Measurements from ENCODE around the gene ASS1.

The ASS1 gene

DNA sequence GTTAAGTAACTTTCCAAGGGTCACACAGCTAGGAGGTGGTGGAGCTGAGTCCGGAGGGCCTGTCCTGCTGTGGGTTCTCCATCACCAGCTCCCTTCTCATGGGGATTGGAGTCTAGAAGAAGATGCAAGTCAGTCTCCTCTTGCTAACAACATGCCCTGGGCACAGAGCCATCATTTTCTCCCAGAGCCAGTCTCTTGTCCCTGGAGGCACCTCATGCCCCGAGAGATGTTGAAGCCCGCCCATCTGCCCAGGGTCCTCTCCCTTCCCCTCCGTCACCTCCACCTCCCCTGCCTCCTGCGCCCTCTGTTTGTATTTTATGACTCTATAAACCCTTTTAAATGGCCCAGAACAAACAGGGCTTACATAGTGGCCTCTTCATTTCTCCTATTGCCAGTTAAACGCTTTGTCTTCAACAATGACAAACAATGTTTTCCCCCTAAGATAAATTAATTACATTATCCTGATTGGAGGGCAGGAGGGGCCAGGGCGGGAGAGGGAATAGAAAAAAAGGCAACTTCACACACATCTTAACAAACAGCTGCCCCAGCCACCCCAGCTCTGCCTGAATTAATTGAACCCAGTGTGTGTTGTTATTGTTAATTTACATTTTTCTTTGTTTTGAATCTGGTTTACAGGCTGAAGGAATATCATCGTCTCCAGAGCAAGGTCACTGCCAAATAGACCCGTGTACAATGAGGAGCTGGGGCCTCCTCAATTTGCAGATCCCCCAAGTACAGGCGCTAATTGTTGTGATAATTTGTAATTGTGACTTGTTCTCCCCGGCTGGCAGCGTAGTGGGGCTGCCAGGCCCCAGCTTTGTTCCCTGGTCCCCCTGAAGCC lies 55.8 kb downstream of the ASS1 start (continued):
- TF ChIP-seq, protein P1, sequence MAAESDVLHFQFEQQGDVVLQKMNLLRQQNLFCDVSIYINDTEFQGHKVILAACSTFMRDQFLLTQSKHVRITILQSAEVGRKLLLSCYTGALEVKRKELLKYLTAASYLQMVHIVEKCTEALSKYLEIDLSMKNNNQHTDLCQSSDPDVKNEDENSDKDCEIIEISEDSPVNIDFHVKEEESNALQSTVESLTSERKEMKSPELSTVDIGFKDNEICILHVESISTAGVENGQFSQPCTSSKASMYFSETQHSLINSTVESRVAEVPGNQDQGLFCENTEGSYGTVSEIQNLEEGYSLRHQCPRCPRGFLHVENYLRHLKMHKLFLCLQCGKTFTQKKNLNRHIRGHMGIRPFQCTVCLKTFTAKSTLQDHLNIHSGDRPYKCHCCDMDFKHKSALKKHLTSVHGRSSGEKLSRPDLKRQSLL (tag by site-specific recombination; IDR thresholded peaks at IDR 0.05), result peak; percentile 95
- TF ChIP-seq, protein P2, sequence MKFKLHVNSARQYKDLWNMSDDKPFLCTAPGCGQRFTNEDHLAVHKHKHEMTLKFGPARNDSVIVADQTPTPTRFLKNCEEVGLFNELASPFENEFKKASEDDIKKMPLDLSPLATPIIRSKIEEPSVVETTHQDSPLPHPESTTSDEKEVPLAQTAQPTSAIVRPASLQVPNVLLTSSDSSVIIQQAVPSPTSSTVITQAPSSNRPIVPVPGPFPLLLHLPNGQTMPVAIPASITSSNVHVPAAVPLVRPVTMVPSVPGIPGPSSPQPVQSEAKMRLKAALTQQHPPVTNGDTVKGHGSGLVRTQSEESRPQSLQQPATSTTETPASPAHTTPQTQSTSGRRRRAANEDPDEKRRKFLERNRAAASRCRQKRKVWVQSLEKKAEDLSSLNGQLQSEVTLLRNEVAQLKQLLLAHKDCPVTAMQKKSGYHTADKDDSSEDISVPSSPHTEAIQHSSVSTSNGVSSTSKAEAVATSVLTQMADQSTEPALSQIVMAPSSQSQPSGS (tag by site-specific recombination; IDR thresholded peaks at IDR 0.05; ENCODE audit: low read depth), result no peak
- TF ChIP-seq, protein P3, sequence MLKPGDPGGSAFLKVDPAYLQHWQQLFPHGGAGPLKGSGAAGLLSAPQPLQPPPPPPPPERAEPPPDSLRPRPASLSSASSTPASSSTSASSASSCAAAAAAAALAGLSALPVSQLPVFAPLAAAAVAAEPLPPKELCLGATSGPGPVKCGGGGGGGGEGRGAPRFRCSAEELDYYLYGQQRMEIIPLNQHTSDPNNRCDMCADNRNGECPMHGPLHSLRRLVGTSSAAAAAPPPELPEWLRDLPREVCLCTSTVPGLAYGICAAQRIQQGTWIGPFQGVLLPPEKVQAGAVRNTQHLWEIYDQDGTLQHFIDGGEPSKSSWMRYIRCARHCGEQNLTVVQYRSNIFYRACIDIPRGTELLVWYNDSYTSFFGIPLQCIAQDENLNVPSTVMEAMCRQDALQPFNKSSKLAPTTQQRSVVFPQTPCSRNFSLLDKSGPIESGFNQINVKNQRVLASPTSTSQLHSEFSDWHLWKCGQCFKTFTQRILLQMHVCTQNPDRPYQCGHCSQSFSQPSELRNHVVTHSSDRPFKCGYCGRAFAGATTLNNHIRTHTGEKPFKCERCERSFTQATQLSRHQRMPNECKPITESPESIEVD (tag by site-specific recombination; IDR thresholded peaks at IDR 0.05), result peak; percentile 92
- no peak for TF ChIP-seq ZBTB7A (tag by site-specific recombination; IDR thresholded peaks at IDR 0.05; ENCODE audit: low read depth)
- TF ChIP-seq, protein P4, sequence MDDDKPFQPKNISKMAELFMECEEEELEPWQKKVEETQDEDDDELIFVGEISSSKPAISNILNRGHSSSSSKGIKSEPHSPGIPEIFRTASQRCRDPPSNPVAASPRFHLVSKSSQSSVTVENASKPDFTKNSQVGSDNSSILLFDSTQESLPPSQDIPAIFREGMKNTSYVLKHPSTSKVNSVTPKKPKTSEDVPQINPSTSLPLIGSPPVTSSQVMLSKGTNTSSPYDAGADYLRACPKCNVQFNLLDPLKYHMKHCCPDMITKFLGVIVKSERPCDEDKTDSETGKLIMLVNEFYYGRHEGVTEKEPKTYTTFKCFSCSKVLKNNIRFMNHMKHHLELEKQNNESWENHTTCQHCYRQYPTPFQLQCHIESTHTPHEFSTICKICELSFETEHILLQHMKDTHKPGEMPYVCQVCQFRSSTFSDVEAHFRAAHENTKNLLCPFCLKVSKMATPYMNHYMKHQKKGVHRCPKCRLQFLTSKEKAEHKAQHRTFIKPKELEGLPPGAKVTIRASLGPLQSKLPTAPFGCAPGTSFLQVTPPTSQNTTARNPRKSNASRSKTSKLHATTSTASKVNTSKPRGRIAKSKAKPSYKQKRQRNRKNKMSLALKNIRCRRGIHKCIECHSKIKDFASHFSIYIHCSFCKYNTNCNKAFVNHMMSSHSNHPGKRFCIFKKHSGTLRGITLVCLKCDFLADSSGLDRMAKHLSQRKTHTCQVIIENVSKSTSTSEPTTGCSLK (tag by site-specific recombination; IDR thresholded peaks at IDR 0.05), result no peak
- TF ChIP-seq ZNF837 (tag by site-specific recombination; IDR thresholded peaks at IDR 0.05), result no peak
- no peak for TF ChIP-seq ZNF426 (tag by site-specific recombination; IDR thresholded peaks at IDR 0.05)
- TF ChIP-seq MZF1 (tag by site-specific recombination; IDR thresholded peaks at IDR 0.05; ENCODE audit: borderline replicate concordance), result 0 out of 2 replicates have a peak, but pooled peaks have one; percentile 49
- no peak for TF ChIP-seq TRIM28 (IDR thresholded peaks at IDR 0.05; ENCODE audit: borderline replicate concordance, low read length)
- no peak for TF ChIP-seq ZNF670 (tag by site-specific recombination; IDR thresholded peaks at IDR 0.05; ENCODE audit: low read depth)
- 0 out of 2 replicates have a peak, but pooled peaks have one; percentile 42 for TF ChIP-seq ZNF341 (tag by site-specific recombination; IDR thresholded peaks at IDR 0.05; ENCODE audit: low read depth)
- TF ChIP-seq, protein P5, sequence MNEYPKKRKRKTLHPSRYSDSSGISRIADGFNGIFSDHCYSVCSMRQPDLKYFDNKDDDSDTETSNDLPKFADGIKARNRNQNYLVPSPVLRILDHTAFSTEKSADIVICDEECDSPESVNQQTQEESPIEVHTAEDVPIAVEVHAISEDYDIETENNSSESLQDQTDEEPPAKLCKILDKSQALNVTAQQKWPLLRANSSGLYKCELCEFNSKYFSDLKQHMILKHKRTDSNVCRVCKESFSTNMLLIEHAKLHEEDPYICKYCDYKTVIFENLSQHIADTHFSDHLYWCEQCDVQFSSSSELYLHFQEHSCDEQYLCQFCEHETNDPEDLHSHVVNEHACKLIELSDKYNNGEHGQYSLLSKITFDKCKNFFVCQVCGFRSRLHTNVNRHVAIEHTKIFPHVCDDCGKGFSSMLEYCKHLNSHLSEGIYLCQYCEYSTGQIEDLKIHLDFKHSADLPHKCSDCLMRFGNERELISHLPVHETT (tag by site-specific recombination; IDR thresholded peaks at IDR 0.05), result no peak
- TF ChIP-seq ZSCAN30 (tag by site-specific recombination; IDR thresholded peaks at IDR 0.05), result peak; percentile 27; the same call in 1 of the 2 replicates
- TF ChIP-seq ZBTB48 (tag by site-specific recombination; IDR thresholded peaks at IDR 0.05), result peak; percentile 92
- no peak for TF ChIP-seq ZNF366 (tag by site-specific recombination; conservative IDR thresholded peaks at IDR 0.05)
- no peak for TF ChIP-seq ZNF132 (tag by site-specific recombination; IDR thresholded peaks at IDR 0.05; ENCODE audit: borderline replicate concordance)
- no peak for TF ChIP-seq ZNF223 (tag by site-specific recombination; IDR thresholded peaks at IDR 0.05)
- TF ChIP-seq MEIS1 (CRISPR knock-in tag; IDR thresholded peaks at IDR 0.05; ENCODE audit: borderline replicate concordance), result no peak
- no peak for TF ChIP-seq ZNF394 (tag by site-specific recombination; IDR thresholded peaks at IDR 0.05; ENCODE audit: borderline replicate concordance)
- TF ChIP-seq ZNF184 (tag by site-specific recombination; IDR thresholded peaks at IDR 0.05), result no peak
- TF ChIP-seq ZNF133 (tag by site-specific recombination; IDR thresholded peaks at IDR 0.05), result no peak
- TF ChIP-seq, protein P6, sequence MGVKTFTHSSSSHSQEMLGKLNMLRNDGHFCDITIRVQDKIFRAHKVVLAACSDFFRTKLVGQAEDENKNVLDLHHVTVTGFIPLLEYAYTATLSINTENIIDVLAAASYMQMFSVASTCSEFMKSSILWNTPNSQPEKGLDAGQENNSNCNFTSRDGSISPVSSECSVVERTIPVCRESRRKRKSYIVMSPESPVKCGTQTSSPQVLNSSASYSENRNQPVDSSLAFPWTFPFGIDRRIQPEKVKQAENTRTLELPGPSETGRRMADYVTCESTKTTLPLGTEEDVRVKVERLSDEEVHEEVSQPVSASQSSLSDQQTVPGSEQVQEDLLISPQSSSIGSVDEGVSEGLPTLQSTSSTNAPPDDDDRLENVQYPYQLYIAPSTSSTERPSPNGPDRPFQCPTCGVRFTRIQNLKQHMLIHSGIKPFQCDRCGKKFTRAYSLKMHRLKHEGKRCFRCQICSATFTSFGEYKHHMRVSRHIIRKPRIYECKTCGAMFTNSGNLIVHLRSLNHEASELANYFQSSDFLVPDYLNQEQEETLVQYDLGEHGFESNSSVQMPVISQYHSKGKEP (tag by site-specific recombination; IDR thresholded peaks at IDR 0.05), result no peak
- peak; percentile 37; the same call in 1 of the 2 replicates for TF ChIP-seq ZIC2 (tag by site-specific recombination; IDR thresholded peaks at IDR 0.05)
- TF ChIP-seq ZNF302 (tag by site-specific recombination; IDR thresholded peaks at IDR 0.05; ENCODE audit: low read depth), result no peak
- no peak for TF ChIP-seq ZNF561 (tag by site-specific recombination; IDR thresholded peaks at IDR 0.05; ENCODE audit: borderline replicate concordance)
- TF ChIP-seq ZNF112 (tag by site-specific recombination; IDR thresholded peaks at IDR 0.05), result no peak
- TF ChIP-seq ZNF239 (tag by site-specific recombination; IDR thresholded peaks at IDR 0.05), result no peak
